ENCODE results near the gene TK2.
"Not testable (repeated sequence)": the region's sequence is repeated elsewhere in the genome, so short reads cannot be mapped to it uniquely, and the experiment has no call there.

Gene TK2

GRCh38 chr16:66569827-66570405, 20.0 kb upstream of the TK2 start:
- DNase-seq, result no peak

- no peak for DNase-seq
Measured at GRCh38 chr16:66569131-66569530, 19.2 kb upstream of the TK2 start.

GRCh38 chr16:66568355-66568754, 18.4 kb upstream of the TK2 start:
- DNase-seq, result no peak

GRCh38 chr16:66567270-66567669, 17.3 kb upstream of the TK2 start:
- DNase-seq, result not testable (repeated sequence)

DNA sequence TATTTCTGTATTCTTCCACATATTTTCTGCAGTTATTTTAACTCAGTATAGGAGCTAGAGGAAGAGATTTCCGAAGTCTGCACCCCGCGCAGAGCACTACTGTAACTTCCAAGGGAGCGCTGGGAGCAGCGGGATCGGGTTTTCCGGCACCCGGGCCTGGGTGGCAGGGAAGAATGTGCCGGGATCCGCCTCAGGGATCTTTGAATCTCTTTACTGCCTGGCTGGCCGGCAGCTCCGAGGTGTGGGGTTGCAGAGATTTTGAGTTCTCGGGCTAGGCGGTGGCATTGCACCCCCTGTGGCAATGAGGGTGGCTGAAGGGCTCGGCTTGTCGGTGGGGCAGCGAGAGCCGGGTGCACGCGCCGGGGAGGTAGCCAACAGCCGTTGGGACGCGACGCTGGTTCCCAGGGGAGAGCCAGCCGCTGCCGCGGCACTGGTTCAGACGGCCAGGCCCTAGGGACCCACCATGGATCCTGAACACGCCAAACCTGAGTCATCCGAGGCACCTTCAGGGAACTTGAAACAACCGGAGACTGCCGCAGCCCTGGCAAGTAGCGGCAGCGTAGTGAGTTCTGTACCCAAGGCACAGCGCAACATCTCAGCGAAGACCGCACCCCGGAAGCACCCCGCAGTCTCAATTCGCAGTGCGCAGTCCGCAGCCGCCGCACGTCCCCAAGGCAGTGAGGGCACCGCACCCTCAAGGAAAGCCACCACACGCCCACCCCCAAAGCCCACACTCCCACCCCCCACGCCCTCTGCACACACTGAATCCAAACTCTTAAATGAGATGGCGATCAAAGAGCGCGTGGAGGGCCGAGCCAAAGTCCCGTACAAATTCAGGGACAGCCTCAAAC, 16.4 kb upstream of the TK2 start, which contains the start of gene CMTM1:
Gene CMTM1 (plus strand): TSS at position 389 of the 851 bp plus-strand sequence. CDS start 75 bp downstream, at position 464.
- DNase-seq, result no peak

- DNase-seq, result no peak
Measured at GRCh38 chr16:66563574-66564334, 13.8 kb upstream of the TK2 start.

GRCh38 chr16:66562986-66563385, 13.1 kb upstream of the TK2 start:
- no peak for DNase-seq

- DNase-seq, result no peak
Measured at GRCh38 chr16:66562409-66562808, 12.5 kb upstream of the TK2 start.

DNA sequence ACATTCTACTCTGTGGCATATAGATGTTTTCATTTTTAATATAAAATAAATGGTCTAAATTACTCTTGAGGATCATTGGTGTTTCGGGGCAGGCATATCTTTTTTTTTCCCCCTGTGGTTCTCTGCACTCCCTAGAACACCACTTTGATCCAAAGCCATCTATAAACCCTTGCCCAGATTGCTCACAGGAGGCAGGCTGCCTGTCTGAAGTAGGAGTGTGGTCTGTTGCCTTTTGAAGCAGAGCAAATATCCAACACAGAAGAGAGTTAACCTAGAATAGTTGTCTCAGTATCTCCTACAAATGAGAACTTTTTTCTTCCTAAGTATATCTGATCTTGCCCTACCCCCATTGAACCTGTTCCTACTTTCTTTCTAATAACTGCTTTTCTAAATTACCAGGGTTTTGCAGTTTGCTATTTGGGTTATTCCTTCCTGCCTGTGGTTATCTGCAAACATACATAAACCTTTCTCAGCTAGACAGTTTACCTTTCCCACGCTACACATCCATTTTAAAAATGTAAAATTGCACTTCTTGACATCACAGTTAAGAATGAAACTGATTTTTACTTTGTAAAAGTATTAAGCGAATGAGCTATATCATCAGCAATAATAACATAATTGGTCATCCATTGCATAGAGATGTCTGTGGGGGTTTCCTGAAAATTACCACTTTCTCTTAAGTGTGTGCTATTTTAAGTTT, 11.6 kb upstream of the TK2 start:
- DNase-seq, result no peak

DNA sequence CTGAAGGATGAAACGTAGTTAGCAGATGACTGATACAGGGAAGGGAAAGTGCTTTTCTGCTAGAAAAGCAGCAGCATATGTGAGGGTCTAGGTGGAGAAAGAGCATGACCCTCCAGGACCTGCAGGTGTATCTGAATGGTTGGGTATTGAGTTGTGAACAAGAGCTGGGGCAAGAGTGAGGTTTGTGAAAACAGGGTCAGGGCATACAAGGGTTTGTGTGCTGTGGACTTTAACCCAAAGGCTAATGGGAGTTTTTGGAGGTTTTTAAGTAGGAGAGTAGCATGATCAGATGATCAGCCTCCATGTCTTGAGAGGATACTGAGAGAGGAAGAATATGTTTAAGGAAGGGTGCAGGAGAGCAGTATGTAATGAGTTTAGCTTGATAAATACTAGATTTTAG, 10.2 kb upstream of the TK2 start:
- no peak for DNase-seq

- no peak for DNase-seq
Measured at GRCh38 chr16:66554495-66554894, 4.6 kb upstream of the TK2 start.

DNA sequence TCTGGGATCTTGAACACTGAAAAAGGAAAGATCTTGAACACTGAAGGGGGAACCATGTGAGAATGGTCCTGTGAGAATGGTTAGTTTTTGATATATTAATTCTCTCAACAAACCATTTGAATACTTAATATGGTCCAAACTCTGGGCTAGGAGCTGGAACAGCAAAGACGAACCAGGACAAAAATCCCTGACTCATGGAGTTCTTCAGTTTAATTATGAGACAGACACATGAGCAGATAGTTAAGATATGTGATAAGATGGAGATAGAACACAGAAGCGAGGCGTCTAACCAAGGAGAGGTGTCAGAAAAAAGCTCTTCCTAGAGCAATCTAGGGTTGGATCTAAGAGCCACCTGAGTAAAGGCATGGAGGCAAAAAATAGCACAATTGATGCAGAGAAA, 4.1 kb upstream of the TK2 start:
- DNase-seq, result no peak

- no peak for DNase-seq
Measured at GRCh38 chr16:66553223-66553622, 3.3 kb upstream of the TK2 start.

DNA sequence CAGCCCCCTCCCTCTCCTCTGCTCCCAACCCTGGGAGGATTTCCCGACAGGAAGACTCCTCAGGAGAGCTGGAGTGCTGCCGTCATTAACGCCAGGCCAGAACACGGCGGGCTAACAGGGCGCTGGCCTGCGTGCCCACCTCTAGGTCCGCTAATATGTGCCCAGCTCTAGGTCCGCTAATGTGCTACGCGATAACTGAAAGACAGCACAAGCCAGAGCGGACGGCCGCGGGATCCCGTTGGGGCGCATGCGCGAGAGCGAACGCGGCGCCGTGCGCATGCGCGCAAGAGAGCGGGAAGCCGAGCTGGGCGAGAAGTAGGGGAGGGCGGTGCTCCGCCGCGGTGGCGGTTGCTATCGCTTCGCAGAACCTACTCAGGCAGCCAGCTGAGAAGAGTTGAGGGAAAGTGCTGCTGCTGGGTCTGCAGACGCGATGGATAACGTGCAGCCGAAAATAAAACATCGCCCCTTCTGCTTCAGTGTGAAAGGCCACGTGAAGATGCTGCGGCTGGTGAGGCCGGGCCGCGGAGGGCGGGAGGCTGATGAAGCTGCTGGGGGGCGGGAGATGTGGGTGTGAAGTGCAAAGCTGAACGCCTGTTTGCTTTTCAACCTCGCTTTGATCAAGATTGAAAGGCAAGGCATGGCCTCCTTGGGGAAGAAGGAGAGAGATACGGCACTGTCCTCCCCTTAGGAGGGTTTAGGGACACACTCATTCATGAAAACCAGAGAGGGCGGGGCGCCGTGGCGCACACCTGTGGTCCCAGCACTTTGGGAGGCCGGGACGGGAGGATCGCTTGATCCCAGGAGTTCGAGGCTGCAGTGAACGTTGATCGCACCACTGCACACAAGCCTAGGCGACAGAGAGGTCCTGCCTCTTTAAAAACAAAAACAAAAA, 2.6 kb upstream of the TK2 start, which contains the start of gene CKLF:
Gene CKLF (plus strand): TSS at position 291 of the 892 bp plus-strand sequence. CDS start 140 bp downstream, at position 431.
- peak; percentile 81 for DNase-seq

DNA sequence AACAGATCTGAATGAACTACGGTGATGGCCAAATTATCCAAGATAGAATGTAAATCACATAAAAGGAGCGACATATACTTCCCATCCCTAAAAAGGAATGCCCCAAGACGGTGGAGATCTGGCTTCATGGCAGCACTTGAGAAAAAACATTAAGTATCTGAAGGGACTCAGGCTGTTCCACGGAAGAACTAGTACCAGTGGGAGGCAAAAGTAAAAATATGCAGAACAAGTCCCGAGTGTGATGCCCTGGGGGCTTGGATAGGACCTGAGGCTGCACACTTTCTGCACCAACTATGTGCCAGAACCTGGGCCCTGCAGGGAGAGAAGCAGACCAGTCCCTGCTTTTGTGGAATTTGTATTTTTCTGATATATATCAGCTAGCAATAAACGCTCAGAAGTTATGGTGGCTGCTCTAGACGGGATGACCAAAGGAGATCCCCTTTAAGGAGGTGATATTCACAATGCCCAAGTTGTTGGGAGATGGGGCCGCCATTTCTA, 1.9 kb upstream of the TK2 start:
- no peak for DNase-seq

- DNase-seq, result no peak
Measured at GRCh38 chr16:66551348-66551759, 1.4 kb upstream of the TK2 start.

- no peak for DNase-seq
Measured at GRCh38 chr16:66548868-66549267, 1.1 kb downstream of the TK2 start.

GRCh38 chr16:66548068-66548467, 1.9 kb downstream of the TK2 start:
- no peak for DNase-seq

DNA sequence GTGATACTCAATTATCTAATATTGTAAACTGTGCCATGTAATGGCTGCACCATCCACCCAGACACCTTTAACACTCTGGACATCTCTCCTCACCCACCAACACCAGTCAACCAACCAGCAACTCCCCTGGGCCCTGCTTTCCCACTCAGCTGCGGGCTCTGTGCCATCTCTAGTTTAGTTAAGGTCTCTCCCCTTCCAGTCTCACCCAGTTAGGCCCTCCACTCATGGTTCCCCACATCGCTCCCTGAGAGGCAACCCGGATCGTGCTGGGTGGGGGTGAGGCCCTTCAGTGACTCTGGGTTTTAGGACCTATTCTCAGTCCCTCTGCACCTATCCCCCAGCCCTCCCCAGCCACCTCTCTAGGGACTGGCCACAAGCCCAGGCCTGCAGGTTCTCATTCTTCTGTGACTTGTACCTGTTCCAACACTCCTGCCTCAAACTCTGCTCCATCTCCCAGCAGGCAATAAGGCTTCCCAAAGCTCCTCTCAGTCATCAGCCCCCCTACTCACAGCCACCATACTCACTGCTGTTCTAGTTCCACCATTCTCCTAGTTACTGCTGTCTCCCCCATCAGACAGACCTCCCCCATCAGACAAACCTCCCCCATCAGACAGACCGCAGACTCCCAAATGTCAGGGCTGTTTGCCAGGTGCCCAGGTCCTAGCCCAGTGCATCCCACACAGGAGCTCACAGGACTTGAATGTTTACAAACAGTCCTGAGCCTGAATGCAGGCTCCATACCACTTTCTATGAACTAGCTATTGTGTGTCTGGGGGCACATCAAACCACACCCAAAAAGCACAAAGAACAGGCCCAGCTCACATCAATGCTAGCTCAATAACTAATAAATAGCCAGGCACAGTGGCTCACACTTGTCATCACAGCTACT, 2.6 kb downstream of the TK2 start:
- no peak for DNase-seq

DNA sequence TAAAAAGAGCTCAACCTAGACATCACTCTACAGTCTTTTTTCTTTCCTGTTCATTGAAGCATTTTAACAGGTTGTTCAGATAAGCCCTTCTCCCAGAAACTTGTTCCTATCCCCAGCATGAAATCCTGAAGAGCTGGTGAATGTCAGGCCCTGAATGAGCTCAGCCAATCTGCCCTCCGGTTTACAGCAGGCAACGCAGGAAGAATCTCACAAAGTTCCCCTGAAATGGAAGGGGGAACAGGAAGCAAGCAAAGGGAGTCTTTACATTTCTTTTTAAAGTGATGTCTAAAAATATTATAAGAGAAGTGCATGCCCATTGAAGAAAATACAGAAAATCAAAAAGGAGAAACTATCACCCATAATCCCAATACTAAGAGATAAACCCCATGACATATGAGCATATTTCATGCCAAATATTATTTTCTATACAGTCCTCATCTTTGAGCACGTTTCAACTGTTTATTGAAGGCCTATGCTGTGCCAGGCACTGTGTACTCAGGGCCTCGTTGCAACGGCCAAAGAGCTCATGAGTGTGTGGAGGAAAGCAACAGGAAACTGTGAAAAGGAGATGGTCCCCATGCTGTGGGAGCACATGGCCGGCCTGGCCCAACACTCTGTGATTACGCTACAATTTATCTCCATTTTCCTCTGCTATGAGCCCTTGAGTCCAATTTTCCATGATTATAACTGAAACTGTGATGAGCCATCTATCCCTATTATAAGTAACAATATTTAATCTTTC, 5.7 kb downstream of the TK2 start:
- no peak for DNase-seq
